ENCODE results near the gene SCGN.

The SCGN gene

GRCh38 chr6:25652007-25652515, at the start of gene SCGN:
Gene SCGN, plus strand, starts transcription at chr6:25652215. Its CDS starts 189 bp downstream, at chr6:25652404.
- peak in 1 of 2 donors; percentile 3 for DNase-seq (ENCODE audit: extremely low read depth in 1 of 2, low read depth in 1 of 2)

GRCh38 chr6:25602674-25602982, 49.4 kb upstream of the SCGN start:
- DNase-seq (ENCODE audit: extremely low read depth in 1 of 2, low read depth in 1 of 2), result no peak

DNA sequence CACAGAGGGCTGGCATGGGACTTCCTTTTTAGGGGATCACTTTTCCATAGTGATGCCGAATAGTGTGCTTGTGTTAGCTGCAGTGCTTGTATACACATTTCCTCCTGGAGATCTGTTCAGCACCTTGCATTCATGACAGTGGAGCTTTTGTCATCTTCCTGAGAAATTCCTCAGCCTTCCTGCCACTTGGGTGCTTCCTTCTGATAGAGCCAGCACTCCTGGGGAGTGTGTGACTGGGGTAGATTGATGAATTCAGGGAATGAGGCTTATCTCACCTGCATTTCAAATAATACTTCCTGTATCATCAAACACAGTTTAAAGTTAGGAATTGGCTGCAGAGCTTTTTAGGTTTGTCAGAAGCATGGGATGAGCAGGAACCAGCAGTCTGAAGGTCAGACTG, 48.8 kb upstream of the SCGN start:
- DNase-seq (ENCODE audit: extremely low read depth in 1 of 2, low read depth in 1 of 2), result no peak

GRCh38 chr6:25606151-25606550, 45.9 kb upstream of the SCGN start:
- DNase-seq (ENCODE audit: extremely low read depth in 1 of 2, low read depth in 1 of 2), result no peak

- DNase-seq (ENCODE audit: extremely low read depth in 1 of 2, low read depth in 1 of 2), result no peak
Measured at GRCh38 chr6:25608558-25609174, 43.3 kb upstream of the SCGN start.

DNA sequence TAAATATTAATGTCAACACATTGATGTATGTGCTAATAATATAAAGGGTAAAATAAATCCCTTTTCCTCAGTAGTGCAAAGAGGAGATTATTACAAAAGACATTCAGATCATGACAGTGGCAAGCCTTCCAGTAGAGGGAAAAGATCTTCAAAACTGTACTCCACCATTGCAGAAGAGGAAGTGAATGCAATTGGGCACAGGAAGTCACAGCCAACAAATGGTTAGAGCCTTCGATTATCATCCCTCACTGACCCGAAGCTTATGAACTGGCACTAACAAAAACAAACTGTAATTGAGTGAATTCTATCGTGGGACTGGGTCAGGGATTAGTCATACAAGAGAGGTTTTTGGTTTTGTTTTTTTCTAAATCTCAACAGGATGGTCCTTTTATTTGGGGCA, 39.3 kb upstream of the SCGN start:
- DNase-seq (ENCODE audit: extremely low read depth in 1 of 2, low read depth in 1 of 2), result no peak

- no peak for DNase-seq (ENCODE audit: extremely low read depth in 1 of 2, low read depth in 1 of 2)
Measured at GRCh38 chr6:25613415-25613814, 38.6 kb upstream of the SCGN start.

- no peak for DNase-seq (ENCODE audit: extremely low read depth in 1 of 2, low read depth in 1 of 2)
Measured at GRCh38 chr6:25614052-25614451, 38.0 kb upstream of the SCGN start.

DNA sequence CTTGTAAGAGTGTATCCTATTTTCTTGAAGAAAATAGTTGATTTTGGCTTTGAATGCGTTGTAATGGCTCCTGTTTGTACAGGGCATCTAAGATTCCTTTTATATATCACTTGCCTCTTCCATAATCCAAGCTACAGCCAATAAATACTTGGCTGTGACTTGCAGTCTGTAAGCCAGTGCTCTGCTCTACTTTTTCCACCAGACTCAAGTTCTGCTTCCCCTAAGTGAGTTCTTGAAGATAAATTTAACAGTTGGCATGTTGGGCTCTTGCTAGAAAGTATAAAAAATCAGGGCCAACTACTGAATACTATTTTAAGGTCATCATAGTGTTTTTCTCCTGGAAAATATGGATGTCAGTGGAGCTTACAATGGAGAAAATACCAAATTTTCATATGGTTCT, 36.5 kb upstream of the SCGN start:
- no peak for DNase-seq (ENCODE audit: extremely low read depth in 1 of 2, low read depth in 1 of 2)

DNA sequence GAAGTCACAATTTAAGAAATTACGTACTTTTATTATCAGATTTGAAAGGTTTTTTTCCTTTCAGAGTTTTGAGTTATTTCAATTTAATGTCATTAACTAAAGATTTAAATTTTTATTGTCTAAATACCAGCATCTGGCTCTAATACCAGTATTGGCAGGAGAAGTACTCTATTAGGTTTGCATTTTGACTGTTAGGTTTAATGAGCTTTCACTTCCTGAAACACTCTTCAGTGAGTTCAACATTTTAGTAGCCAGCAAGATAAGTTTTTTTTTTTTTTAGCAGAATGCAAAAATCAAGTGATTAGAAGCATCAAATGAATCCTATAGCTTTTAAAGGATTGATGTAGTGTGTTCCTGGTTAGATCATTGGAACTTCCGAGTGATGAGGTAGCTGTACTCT, 34.0 kb upstream of the SCGN start:
- no peak for DNase-seq (ENCODE audit: extremely low read depth in 1 of 2, low read depth in 1 of 2)

DNA sequence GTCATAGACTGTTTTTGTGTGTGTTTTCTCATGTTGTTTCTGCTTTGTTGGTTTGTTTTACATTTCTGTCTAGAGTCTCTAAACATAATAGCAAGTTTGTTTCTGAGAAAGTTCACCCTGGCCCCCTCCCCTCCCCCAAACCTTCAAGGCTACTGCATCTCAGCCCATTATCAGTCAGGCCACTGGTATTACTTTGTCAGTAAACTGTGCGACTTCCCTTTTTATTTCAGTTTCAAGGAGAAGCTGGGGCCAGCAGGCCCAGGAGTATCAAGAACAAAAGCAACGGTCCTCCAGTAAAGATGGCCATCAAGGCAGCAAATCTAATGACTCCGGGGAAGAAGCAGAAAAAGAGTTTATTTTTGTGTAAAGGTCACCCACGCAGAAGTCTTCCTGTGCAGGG, 32.8 kb upstream of the SCGN start:
- DNase-seq (ENCODE audit: extremely low read depth in 1 of 2, low read depth in 1 of 2), result no peak

DNA sequence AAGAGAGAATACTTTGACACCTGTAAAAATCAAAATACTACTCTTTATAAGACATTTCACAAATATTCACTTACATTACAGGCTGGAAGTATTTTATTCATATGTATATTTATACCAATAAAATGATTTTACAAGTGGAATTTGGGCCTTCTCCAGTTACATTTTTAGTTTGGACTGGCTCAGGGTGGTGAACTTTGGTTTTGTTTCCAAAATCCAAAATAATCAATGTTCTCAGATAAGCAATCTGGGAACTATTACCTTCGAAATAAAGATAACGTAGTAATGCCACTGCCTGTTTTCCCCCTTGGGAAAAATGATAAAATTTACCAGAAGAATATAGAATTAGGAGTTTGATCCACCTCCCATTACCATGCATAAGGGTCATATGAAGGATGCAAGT, 31.6 kb upstream of the SCGN start:
- DNase-seq (ENCODE audit: extremely low read depth in 1 of 2, low read depth in 1 of 2), result no peak

- no peak for DNase-seq (ENCODE audit: extremely low read depth in 1 of 2, low read depth in 1 of 2)
Measured at GRCh38 chr6:25623065-25623464, 28.9 kb upstream of the SCGN start.

DNA sequence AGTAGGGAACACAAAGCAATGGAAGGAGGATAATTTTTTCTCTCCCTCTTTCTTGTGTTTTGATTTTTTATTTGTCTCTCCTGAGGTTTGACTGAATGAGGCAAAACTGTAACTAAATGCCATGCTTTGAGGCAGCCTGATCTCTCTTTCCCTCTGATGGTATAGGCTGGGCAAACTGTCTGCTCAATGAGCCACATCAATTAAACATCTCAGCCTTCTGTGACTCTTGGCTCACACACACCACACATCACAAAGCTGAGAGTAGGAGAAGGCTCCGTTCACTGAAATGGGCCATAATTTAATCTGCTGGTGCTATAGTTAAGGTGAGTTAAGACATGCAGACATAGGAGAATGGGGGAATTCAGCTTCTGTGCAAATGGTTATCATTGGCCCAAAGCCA, 28.1 kb upstream of the SCGN start:
- DNase-seq (ENCODE audit: extremely low read depth in 1 of 2, low read depth in 1 of 2), result no peak

DNA sequence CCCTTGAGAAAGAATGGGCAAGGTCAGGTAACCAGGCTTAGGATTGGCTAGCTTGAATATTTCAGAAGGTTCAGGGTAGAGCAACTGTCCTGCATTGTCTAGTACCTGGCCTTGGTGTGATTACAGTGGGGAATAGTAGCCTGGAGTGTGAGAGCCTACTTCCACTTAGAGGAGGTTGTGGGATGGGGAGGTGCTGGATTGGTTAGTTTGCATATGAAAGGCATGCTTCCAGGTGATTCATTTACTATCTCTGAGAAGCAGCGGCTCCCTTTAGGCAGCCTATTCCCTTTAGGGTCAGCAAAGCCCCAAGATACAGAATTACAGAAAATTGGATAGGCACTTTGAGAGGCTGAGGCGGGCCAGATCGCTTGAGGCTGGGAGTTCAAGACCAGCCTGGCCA, 25.0 kb upstream of the SCGN start:
- no peak for DNase-seq (ENCODE audit: extremely low read depth in 1 of 2, low read depth in 1 of 2)

DNA sequence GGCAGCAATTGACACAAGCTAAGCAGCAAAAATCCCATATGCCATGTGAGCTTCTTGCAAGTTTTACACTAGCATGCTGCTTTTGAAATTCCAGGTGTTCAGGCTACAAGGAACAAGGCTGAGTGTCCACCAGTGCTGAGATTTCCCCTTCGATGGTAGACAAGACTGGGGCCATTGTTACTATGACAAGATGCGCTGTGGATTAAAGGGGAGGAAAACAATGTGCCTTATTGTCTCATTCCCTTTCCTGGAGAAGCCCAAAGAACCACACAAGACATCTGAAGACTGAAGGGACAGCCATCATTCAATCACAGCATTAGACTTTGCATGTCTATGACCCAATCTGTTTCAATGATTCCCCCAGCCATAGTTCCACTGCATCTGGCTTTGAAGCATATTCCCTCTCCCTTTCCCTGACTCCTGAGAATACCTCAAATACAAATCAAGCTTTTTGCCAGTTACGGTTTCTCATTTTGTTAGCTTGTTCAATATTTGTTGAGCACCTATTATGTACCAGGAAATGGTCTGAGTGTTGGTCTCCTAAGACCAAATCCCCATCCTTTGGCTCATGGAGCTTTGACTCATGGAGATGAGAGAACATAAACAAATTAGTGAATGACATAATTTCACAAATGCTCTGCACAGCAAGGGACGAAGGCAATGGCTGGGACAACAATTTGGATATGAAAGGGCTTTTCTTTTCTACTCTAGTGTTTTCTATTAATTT, 23.4 kb upstream of the SCGN start:
- DNase-seq (ENCODE audit: extremely low read depth in 1 of 2, low read depth in 1 of 2), result no peak

GRCh38 chr6:25629198-25629576, 22.8 kb upstream of the SCGN start:
- DNase-seq (ENCODE audit: extremely low read depth in 1 of 2, low read depth in 1 of 2), result no peak

DNA sequence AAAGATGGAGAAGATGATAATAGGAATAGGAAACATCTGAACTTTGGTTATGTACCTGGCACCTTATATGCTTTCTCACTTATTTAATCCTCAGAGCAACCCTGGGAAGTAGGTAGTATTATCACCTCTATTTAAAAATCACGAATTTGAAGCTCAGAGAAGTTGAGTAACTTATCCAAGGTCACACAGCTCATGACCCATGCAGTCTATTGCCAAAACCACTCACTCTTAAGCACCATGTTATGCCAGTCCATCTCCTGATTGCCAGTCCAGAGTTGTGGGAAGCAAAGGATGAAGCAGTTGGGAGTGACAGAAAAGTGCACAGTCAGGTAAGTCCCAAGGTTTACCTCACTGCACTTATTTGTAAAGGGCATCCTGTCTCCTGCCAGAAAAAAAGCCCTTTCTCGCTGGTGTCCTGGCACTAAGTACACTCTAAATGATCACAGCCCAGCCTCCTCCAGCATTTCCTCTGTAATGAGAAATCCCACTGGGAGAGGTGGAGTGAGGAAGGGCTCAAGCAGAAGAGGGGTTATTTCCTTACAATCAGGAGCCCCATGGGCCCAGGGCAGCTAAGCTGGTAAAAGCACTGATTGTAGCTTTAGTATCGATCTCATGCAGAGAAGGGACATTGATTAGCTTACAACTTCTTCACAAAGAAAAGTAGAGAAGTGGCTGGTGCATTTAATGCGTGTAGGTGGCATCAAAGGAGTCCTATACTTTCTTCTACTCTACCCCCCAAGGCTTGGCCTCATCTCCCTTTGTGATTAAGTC, 21.3 kb upstream of the SCGN start:
- no peak for DNase-seq (ENCODE audit: extremely low read depth in 1 of 2, low read depth in 1 of 2)

DNA sequence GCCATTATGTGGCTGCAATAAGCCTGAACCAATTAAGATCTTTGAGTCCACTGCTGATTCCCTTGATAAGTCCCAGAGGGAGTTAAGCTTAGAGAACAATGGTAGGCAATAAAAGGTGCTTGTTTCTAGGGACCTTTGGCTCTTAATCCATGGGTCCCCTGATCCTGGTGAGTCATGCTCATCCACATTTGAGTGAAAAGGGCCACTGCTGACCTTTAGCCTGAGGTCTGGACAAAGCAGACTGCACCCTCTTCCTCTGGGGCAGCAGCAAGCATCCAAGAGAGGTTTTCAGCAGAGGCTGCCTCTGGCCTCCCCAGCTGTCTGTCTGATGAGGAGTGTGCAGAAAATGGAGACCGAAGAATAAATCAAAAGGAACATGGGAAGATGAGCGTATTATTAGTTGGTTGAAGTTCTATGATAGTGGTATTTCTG, 16.1 kb upstream of the SCGN start:
- no peak for DNase-seq (ENCODE audit: extremely low read depth in 1 of 2, low read depth in 1 of 2)

DNA sequence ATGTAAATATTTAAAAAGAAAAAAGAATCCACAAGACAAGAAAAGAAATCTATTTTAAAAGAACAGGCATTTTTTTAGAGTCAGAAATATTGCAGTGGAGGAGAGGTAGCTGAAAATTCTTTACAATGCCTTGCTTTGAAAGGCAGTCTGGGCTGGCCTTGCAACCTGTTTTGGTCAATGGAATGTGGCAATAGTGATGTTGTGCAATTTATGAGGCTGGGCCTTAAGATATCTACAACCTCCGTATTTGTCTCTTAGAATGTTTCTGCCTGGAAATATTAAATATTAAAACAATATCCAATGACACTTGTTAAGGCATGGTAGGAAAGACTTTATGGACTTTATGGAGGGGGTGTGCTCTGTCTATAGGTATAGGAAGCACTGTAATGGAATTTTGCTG, 14.8 kb upstream of the SCGN start:
- DNase-seq (ENCODE audit: extremely low read depth in 1 of 2, low read depth in 1 of 2), result no peak

GRCh38 chr6:25637960-25638434, 14.0 kb upstream of the SCGN start:
- DNase-seq (ENCODE audit: extremely low read depth in 1 of 2, low read depth in 1 of 2), result no peak

GRCh38 chr6:25639653-25640052, 12.4 kb upstream of the SCGN start:
- no peak for DNase-seq (ENCODE audit: extremely low read depth in 1 of 2, low read depth in 1 of 2)

All from activated CD8-positive, alpha-beta memory T cell treated with anti-CD3 and anti-CD28 coated beads for 1 hour (primary cell).